H9 (cell line): Measurements from ENCODE around the gene SWI5. TPM values are rescaled to one million over a fixed set of nuclear protein-coding genes. Genes with fewer than 3 reads are reported as not detected.
"Not testable (repeated sequence)": the region's sequence is repeated elsewhere in the genome, so short reads cannot be mapped to it uniquely, and the experiment has no call there.

Experiments used
- DNase-seq: peaks from one replicate; pipeline ENCODE4 v3.0.0-alpha.2; 2017
- H2AFZ ChIP-seq: one replicate; pipeline ENCODE4 v1.6.1; 2013; ENCODE audit warnings: mild to moderate bottlenecking, low read length, control low read depth, moderate library complexity
- H2AK5ac ChIP-seq: 2 replicates; pipeline ENCODE4 v1.6.1; 2013; ENCODE audit warnings: low read length, control low read depth, mixed read lengths; ENCODE audit not compliant: insufficient read length
- H2BK120ac ChIP-seq: one replicate; pipeline ENCODE4 v1.6.1; 2013; ENCODE audit warnings: low read depth, mild to moderate bottlenecking, low read length, control low read depth, inconsistent platforms; ENCODE audit not compliant: poor library complexity, severe bottlenecking
- H2BK12ac ChIP-seq: 2 replicates; pipeline ENCODE4 v1.6.1; 2013; ENCODE audit warnings: low read length, control low read depth, mixed read lengths, low read depth; ENCODE audit not compliant: insufficient read length
- H2BK15ac ChIP-seq: 2 replicates; pipeline ENCODE4 v1.6.1; 2013; ENCODE audit warnings: low read depth, low read length, control low read depth
- H2BK20ac ChIP-seq: one replicate; pipeline ENCODE4 v1.6.1; 2013; ENCODE audit warnings: low read depth, mild to moderate bottlenecking, low read length, control low read depth, inconsistent platforms; ENCODE audit not compliant: poor library complexity, severe bottlenecking
- H2BK5ac ChIP-seq: 2 replicates; pipeline ENCODE4 v1.6.1; 2013; ENCODE audit warnings: low read length, control low read depth, mixed read lengths; ENCODE audit not compliant: insufficient read length
- H3K14ac ChIP-seq: 2 replicates; pipeline ENCODE4 v1.6.1; 2013; ENCODE audit warnings: low read length, control low read depth; ENCODE audit not compliant: insufficient read depth
- H3K18ac ChIP-seq: 2 replicates; pipeline ENCODE4 v1.6.1; 2013; ENCODE audit warnings: low read depth, mild to moderate bottlenecking, mixed read lengths, low read length, control low read depth; ENCODE audit not compliant: insufficient read length
- H3K23ac ChIP-seq: 2 replicates; pipeline ENCODE4 v1.6.1; 2013; ENCODE audit warnings: low read length, control low read depth, mixed read lengths, low read depth; ENCODE audit not compliant: insufficient read length
- H3K23me2 ChIP-seq: 2 replicates; pipeline ENCODE4 v1.6.1; 2013; ENCODE audit warnings: low read depth, mild to moderate bottlenecking, mixed read lengths, low read length, control low read depth; ENCODE audit not compliant: insufficient read length, poor library complexity, severe bottlenecking
- H3K27ac ChIP-seq: 2 replicates; pipeline ENCODE4 v1.5.1; 2013; ENCODE audit warnings: low read length, control low read depth, mixed read lengths, low read depth; ENCODE audit not compliant: insufficient read length
- H3K27me3 ChIP-seq: 2 replicates; pipeline ENCODE4 v1.6.1; 2013; ENCODE audit warnings: low read length, control low read depth, inconsistent platforms; ENCODE audit not compliant: insufficient read depth
- H3K4ac ChIP-seq: 2 replicates; pipeline ENCODE4 v1.6.1; 2013; ENCODE audit warnings: low read depth, mild to moderate bottlenecking, control low read depth, inconsistent platforms, low read length, moderate library complexity
- H3K4me1 ChIP-seq: 2 replicates; pipeline ENCODE4 v1.6.1; 2013; ENCODE audit warnings: low read length, control low read depth, inconsistent platforms; ENCODE audit not compliant: insufficient read depth
- H3K4me2 ChIP-seq: 2 replicates; pipeline ENCODE4 v1.6.1; 2013; ENCODE audit warnings: low read length, control low read depth, mixed read lengths; ENCODE audit not compliant: insufficient read length, insufficient read depth
- H3K56ac ChIP-seq: 2 replicates; pipeline ENCODE4 v1.6.1; 2013; ENCODE audit warnings: low read depth, mild to moderate bottlenecking, mixed read lengths, low read length, control low read depth; ENCODE audit not compliant: insufficient read length
- H3K79me1 ChIP-seq: 2 replicates; pipeline ENCODE4 v1.6.1; 2013; ENCODE audit warnings: low read depth, mild to moderate bottlenecking, moderate library complexity, low read length, control low read depth, inconsistent platforms; ENCODE audit not compliant: insufficient read depth, poor library complexity, severe bottlenecking
- H3K79me2 ChIP-seq: 2 replicates; pipeline ENCODE4 v1.6.1; 2013; ENCODE audit warnings: low read length, control low read depth, inconsistent platforms; ENCODE audit not compliant: insufficient read depth
- H3K9ac ChIP-seq: 2 replicates; pipeline ENCODE4 v1.6.1; 2013; ENCODE audit warnings: low read length, control low read depth, mixed read lengths; ENCODE audit not compliant: insufficient read length; ENCODE audit errors: extremely low read depth
- H3K9me3 ChIP-seq: one replicate; pipeline ENCODE4 v1.6.1; 2013; ENCODE audit warnings: low read depth, low read length, inconsistent platforms; ENCODE audit not compliant: control insufficient read depth
- H3T11ph ChIP-seq: one replicate; pipeline ENCODE4 v1.6.1; 2013; ENCODE audit warnings: mild to moderate bottlenecking, low read length, control low read depth, inconsistent platforms
- H4K20me1 ChIP-seq: one replicate; pipeline ENCODE4 v1.6.1; 2013; ENCODE audit not compliant: control insufficient read depth, insufficient read length, insufficient read depth
- H4K5ac ChIP-seq: 2 replicates; pipeline ENCODE4 v1.6.1; 2013; ENCODE audit warnings: low read depth, mild to moderate bottlenecking, mixed read lengths, low read length, control low read depth; ENCODE audit not compliant: insufficient read length
- H4K8ac ChIP-seq: replicated peaks from 2 replicates; pipeline ENCODE4 v1.6.1; 2013; ENCODE audit warnings: low read length, control low read depth, mixed read lengths, low read depth; ENCODE audit not compliant: insufficient read length
- H4K91ac ChIP-seq: 2 replicates; pipeline ENCODE4 v1.6.1; 2013; ENCODE audit warnings: low read depth, mild to moderate bottlenecking, moderate library complexity, mixed read lengths, low read length, control low read depth; ENCODE audit not compliant: insufficient read length
- H3K27ac Mint-ChIP-seq, 3 experiments: 2 replicates in 2 of 3; 3 replicates in 1 of 3; pipeline ENCODE4 v1.8.0; 2020 to 2021; ENCODE audit warnings: mixed read lengths in 3 of 3, mild to moderate bottlenecking in 1 of 3, moderate library complexity in 1 of 3
- H3K27me3 Mint-ChIP-seq: 2 replicates; pipeline ENCODE4 v1.8.0; 2021; ENCODE audit warnings: low read depth, mild to moderate bottlenecking, moderate library complexity, mixed read lengths
- H3K36me3 Mint-ChIP-seq, 3 experiments: 2 replicates in 2 of 3; 3 replicates in 1 of 3; pipeline ENCODE4 v1.8.0; 2020 to 2021; ENCODE audit warnings: low read depth in 3 of 3, mixed read lengths in 3 of 3; ENCODE audit not compliant: insufficient read depth in 1 of 3
- H3K4me1 Mint-ChIP-seq, 2 experiments: 2 replicates each; pipeline ENCODE4 v1.8.0; 2020; ENCODE audit warnings: mixed read lengths in 2 of 2
- H3K4me3 Mint-ChIP-seq, 2 experiments: 2 replicates in 1 of 2; 3 replicates in 1 of 2; pipeline ENCODE4 v1.8.0; 2020 to 2021; ENCODE audit warnings: mild to moderate bottlenecking in 2 of 2, mixed read lengths in 2 of 2, moderate library complexity in 1 of 2
- H3K9me3 Mint-ChIP-seq, 2 experiments: 2 replicates in 1 of 2; 3 replicates in 1 of 2; pipeline ENCODE4 v1.8.0; 2020; ENCODE audit warnings: mild to moderate bottlenecking in 2 of 2, mixed read lengths in 2 of 2, moderate library complexity in 1 of 2
- CTCF ChIP-seq: fragments of 200-600 bp; sonication (generic); conservative IDR thresholded peaks from 3 replicates; pipeline ENCODE4 v1.8.0; 2021; ENCODE audit warnings: antibody characterized with exemption, mild to moderate bottlenecking
- WGBS: extraction: QIAGEN DNeasy Blood & Tissue Kit; methylation state at CpG from one replicate; pipeline ENCODE4 v1.1.7; 2013; ENCODE audit warnings: missing lambda C conversion rate, low lambda C conversion rate, mixed read lengths; ENCODE audit not compliant: insufficient read length; ENCODE audit errors: extremely low coverage; 5-methylcytosine and 5-hydroxymethylcytosine counted together
- total RNA-seq: library from RNA; stranded (reverse); gene quantifications from 2 replicates; pipeline ENCODE4 v1.2.1, GENCODE V29; 2021

The SWI5 gene
- total RNA-seq, 1 experiment from 2014 or later = 25.6 TPM

DNA sequence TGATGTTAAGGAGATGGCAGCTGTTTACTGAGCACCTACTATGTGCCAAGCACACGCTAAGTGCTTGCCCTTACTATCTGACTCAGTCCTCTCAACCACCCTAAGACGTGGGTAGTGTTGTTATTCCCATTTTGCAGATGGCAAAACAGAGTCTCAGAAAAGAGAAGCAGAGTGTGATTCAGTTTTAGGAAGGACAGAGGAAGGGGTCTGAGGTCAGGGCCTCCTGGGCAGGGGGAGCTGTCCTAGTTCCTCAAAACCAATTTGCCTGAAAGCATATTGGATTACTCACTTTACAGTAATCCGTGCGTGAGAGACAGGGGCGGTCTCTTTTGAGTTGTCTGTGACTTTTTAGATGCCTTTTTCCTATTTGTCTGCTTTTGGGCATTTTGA is 49.7 kb upstream of the SWI5 start:
- Histone ChIP-seq H3K23me2 (no peaks in the 10 kb centered on the region), H2BK5ac (no peak overlapping the region), H3T11ph (no peak overlapping the region), H4K8ac (no peak overlapping the region), H4K5ac (no peak overlapping the region), H2BK120ac (no peak overlapping the region), H3K18ac (no peak overlapping the region), H2AK5ac (no peak overlapping the region), H3K79me1 (no peaks in the 10 kb centered on the region), H3K27ac (no peak overlapping the region), H2BK20ac (no peak overlapping the region), H2BK15ac (no peak overlapping the region), H3K4me2 (no peak overlapping the region), H3K9ac (no peak overlapping the region), H4K20me1 (no peaks in the 10 kb centered on the region), H3K9me3 (no peaks in the 10 kb centered on the region), H4K91ac (no peak overlapping the region), H3K14ac (no peak overlapping the region), H3K23ac (no peak overlapping the region), H3K79me2 (no peaks in the 10 kb centered on the region), H3K4ac (no peak overlapping the region), H3K56ac (no peak overlapping the region), H3K27me3 (no peaks in the 10 kb centered on the region), H2BK12ac (no peak overlapping the region), H3K4me1 (no peaks in the 10 kb centered on the region), H2AFZ (no peak overlapping the region)
- DNase-seq = no peak
- H3K27me3 Mint-ChIP-seq = no peaks in the 10 kb centered on the region
- H3K4me3 Mint-ChIP-seq = no peak overlapping the region
- no peaks in the 10 kb centered on the region for H3K9me3 Mint-ChIP-seq
- H3K4me1 Mint-ChIP-seq = no peaks in the 10 kb centered on the region; a peak in 1 of 4 replicates
- WGBS = no CpG with 5 or more reads among the region's 5 CpGs
- no peak overlapping the region for H3K27ac Mint-ChIP-seq
- H3K36me3 Mint-ChIP-seq = peaks cover 11 to 25% (median 16%) of the 10 kb centered on the region in 3 experiments
- no peak for TF ChIP-seq CTCF

DNA sequence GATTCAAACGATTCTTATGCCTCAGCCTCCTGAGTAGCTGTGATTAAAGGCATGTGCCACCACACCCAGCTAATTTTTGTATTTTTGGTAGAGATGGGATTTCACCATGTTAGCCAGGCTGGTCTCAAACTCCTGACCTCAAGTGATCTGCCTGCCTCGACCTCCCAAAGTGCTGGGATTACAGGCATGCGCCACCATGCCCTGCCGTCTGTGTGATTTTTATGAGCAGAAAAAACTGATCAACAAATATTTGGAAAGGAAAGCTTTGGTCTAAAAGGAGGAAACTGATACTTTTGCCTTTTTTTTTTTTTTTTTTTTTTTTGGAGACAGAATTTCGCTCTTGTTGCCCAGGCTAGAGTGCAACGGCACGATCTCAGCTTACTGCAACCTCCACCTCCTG is 45.2 kb upstream of the SWI5 start:
- not testable (repeated sequence) for H3K4me3 Mint-ChIP-seq, H3K9ac ChIP-seq, H2BK20ac ChIP-seq, H3K23me2 ChIP-seq, H3T11ph ChIP-seq, H3K14ac ChIP-seq, H2BK12ac ChIP-seq, H3K18ac ChIP-seq, H3K23ac ChIP-seq, H3K79me2 ChIP-seq, H2AFZ ChIP-seq, H4K5ac ChIP-seq, H3K27ac ChIP-seq, H2AK5ac ChIP-seq, H3K9me3 Mint-ChIP-seq, H4K91ac ChIP-seq, H2BK5ac ChIP-seq, H3K27me3 Mint-ChIP-seq, DNase-seq, H3K4me1 ChIP-seq, H3K79me1 ChIP-seq, H3K4me1 Mint-ChIP-seq, H3K9me3 ChIP-seq, H3K4ac ChIP-seq, H4K20me1 ChIP-seq, H3K27me3 ChIP-seq, H2BK15ac ChIP-seq, H3K27ac Mint-ChIP-seq, H4K8ac ChIP-seq, H3K4me2 ChIP-seq, H2BK120ac ChIP-seq, H3K56ac ChIP-seq
- WGBS = no CpG with 5 or more reads among the region's 7 CpGs
- H3K36me3 Mint-ChIP-seq = peaks cover 2 to 17% (median 3%) of the 10 kb centered on the region in 3 experiments; a peak in 6 of 7 replicates
